CD14-positive monocyte (primary cell): ENCODE measurements around the gene HEPACAM2. TPM values are rescaled to one million over a fixed set of nuclear protein-coding genes. Genes with fewer than 3 reads are reported as not detected.

Source experiments
- DNase-seq, 3 donors: peaks; one replicate each; pipeline ENCODE4 v3.0.0-alpha.2; 2011 to 2022
- H2AFZ ChIP-seq: 2 replicates; pipeline ENCODE4 v1.6.0; 2012; ENCODE audit warnings: mild to moderate bottlenecking, low read depth, low read length, inconsistent platforms; ENCODE audit not compliant: insufficient read depth, poor library complexity, severe bottlenecking
- H3K27ac ChIP-seq, 2 donors: 1 replicate in 1 of 2; 2 replicates in 1 of 2; pipeline ENCODE4 v1.5.1; 2012 to 2013; ENCODE audit warnings: low read length in 2 of 2, control low read depth in 1 of 2, inconsistent platforms in 1 of 2, low read depth in 1 of 2, mild to moderate bottlenecking in 1 of 2
- H3K27me3 ChIP-seq, 2 donors: one replicate each; pipeline versions ENCODE4 v1.6.0 to v1.6.1; 2011 to 2013; ENCODE audit warnings: low read length in 2 of 2; ENCODE audit not compliant: control insufficient read depth in 2 of 2, insufficient read depth in 2 of 2
- H3K36me3 ChIP-seq, 2 donors: replicated peaks in 1 of 2; 1 replicate in 1 of 2; 2 replicates in 1 of 2; pipeline versions ENCODE4 v1.5.1 to v1.6.1; 2012 to 2013; ENCODE audit warnings: low read length in 2 of 2, control low read depth in 1 of 2, inconsistent platforms in 1 of 2, mild to moderate bottlenecking in 1 of 2; ENCODE audit not compliant: insufficient read depth in 2 of 2, control insufficient read depth in 1 of 2
- H3K4me1 ChIP-seq, 2 donors: 1 replicate in 1 of 2; 2 replicates in 1 of 2; pipeline versions ENCODE4 v1.5.1 to v1.6.1; 2012 to 2013; ENCODE audit warnings: low read length in 2 of 2, control low read depth in 1 of 2, inconsistent platforms in 1 of 2, mild to moderate bottlenecking in 1 of 2, moderate library complexity in 1 of 2; ENCODE audit not compliant: insufficient read depth in 2 of 2, control insufficient read depth in 1 of 2
- H3K4me2 ChIP-seq: replicated peaks from 2 replicates; pipeline ENCODE3; 2012; ENCODE audit warnings: low read length, moderate library complexity, mild to moderate bottlenecking; ENCODE audit not compliant: poor library complexity, severe bottlenecking; ENCODE audit errors: extremely low read depth
- H3K4me3 ChIP-seq, 3 experiments: fragments of 200-600 bp in 1 of 3; sonication (generic) in 1 of 3; replicated peaks in 1 of 3; 1 replicate in 2 of 3; 2 replicates in 1 of 3; pipeline ENCODE4 v1.5.1; 2011 to 2013; ENCODE audit warnings: low read length in 3 of 3, mild to moderate bottlenecking in 3 of 3, control low read depth in 2 of 3, low read depth in 2 of 3, inconsistent platforms in 1 of 3, moderate library complexity in 1 of 3
- H3K79me2 ChIP-seq: 2 replicates; pipeline ENCODE4 v1.6.0; 2012; ENCODE audit warnings: mild to moderate bottlenecking, control low read depth, inconsistent platforms, low read length, moderate library complexity; ENCODE audit not compliant: insufficient read depth
- H3K9ac ChIP-seq: 2 replicates; pipeline ENCODE4 v1.6.0; 2017; ENCODE audit warnings: low read length, mild to moderate bottlenecking; ENCODE audit not compliant: insufficient read depth, poor library complexity, severe bottlenecking
- H3K9me3 ChIP-seq, 2 donors: replicated peaks in 1 of 2; 1 replicate in 1 of 2; 2 replicates in 1 of 2; pipeline versions ENCODE4 v1.5.1 to v1.6.1; 2012 to 2013; ENCODE audit warnings: low read length in 2 of 2, control low read depth in 1 of 2; ENCODE audit not compliant: control insufficient read depth in 1 of 2, insufficient read depth in 1 of 2
- H4K20me1 ChIP-seq: 2 replicates; pipeline ENCODE4 v1.6.0; 2012; ENCODE audit warnings: mild to moderate bottlenecking, low read length, control low read depth, moderate library complexity; ENCODE audit not compliant: insufficient read depth
- H3K27ac Mint-ChIP-seq, 7 donors: one replicate each; pipeline ENCODE4 v1.8.0; 2020; ENCODE audit warnings: mild to moderate bottlenecking in 7 of 7, mixed read lengths in 7 of 7, moderate library complexity in 6 of 7, inconsistent platforms in 2 of 7
- H3K27me3 Mint-ChIP-seq, 3 donors: one replicate each; pipeline ENCODE4 v1.8.0; 2021 to 2022; ENCODE audit warnings: low read depth in 3 of 3, mild to moderate bottlenecking in 3 of 3, mixed read lengths in 3 of 3, moderate library complexity in 3 of 3, inconsistent platforms in 1 of 3
- H3K36me3 Mint-ChIP-seq, 2 donors: one replicate each; pipeline ENCODE4 v1.8.0; 2020; ENCODE audit warnings: mixed read lengths in 2 of 2, inconsistent platforms in 1 of 2, mild to moderate bottlenecking in 1 of 2
- H3K4me1 Mint-ChIP-seq: one replicate; pipeline ENCODE4 v1.8.0; 2020; ENCODE audit warnings: mild to moderate bottlenecking, mixed read lengths
- H3K4me3 Mint-ChIP-seq, 2 donors: one replicate each; pipeline ENCODE4 v1.8.0; 2020; ENCODE audit warnings: mild to moderate bottlenecking in 2 of 2, mixed read lengths in 2 of 2, moderate library complexity in 1 of 2
- H3K9me3 Mint-ChIP-seq, 7 donors: one replicate each; pipeline ENCODE4 v1.8.0; 2020 to 2022; ENCODE audit warnings: mixed read lengths in 7 of 7, mild to moderate bottlenecking in 6 of 7, moderate library complexity in 6 of 7, inconsistent platforms in 2 of 7
- CTCF ChIP-seq: fragments of 200-600 bp; IDR thresholded peaks from one replicate; pipeline ENCODE4 v1.8.0; 2022; ENCODE audit warnings: antibody characterized with exemption, mild to moderate bottlenecking
- WGBS: methylation state at CpG from one replicate; pipeline ENCODE4 v1.1.5; 2013; ENCODE audit warnings: missing lambda C conversion rate; ENCODE audit not compliant: insufficient coverage; 5-methylcytosine and 5-hydroxymethylcytosine counted together
- intact Hi-C, 2 donors: fragments of 100-400 bp; cut with micrococcal nuclease; formaldehyde crosslinking; loops; one replicate each; pipeline versions ENCODE4 v1.15.0 to v1.15.1; 2023
- polyA plus RNA-seq, 3 donors: library from polyadenylated mRNA; depleted of rRNA in 1 of 3; unstranded in 2 of 3; stranded (reverse) in 1 of 3; fragments of 300-500 nt in 2 of 3; fragments of >200 nt in 1 of 3; fragmentation: Illumina TruSeq in 2 of 3; gene quantifications; 1 replicate in 2 of 3; 2 replicates in 1 of 3; pipeline ENCODE4 v1.2.3, GENCODE V29; 2012 to 2021

HEPACAM2 gene
- polyA plus RNA-seq, 3 donors = 0.11 TPM; not detected in 2

- H3K79me2 ChIP-seq = no peaks in the 10 kb centered on the region
- no peaks in the 10 kb centered on the region for H4K20me1 ChIP-seq
- Mint-ChIP-seq H3K4me3 (no peak overlapping the region), H3K27ac (no peak overlapping the region), H3K27me3 (peaks cover 2 to 10% (median 8%) of the 10 kb centered on the region in 3 donors), H3K9me3 (peaks cover 0 to 2% (median 0%) of the 10 kb centered on the region in 7 donors), H3K36me3 (no peaks in the 10 kb centered on the region), H3K4me1 (peaks cover 9% of the 10 kb centered on the region)
- no CpG with 5 or more reads among the region's 3 CpGs for WGBS
- no peak for TF ChIP-seq CTCF
- peaks cover 0 to 5% of the 10 kb centered on the region in 2 donors for H3K27me3 ChIP-seq
- H3K36me3 ChIP-seq = no peaks in the 10 kb centered on the region
- H3K4me2 ChIP-seq = no peak overlapping the region
- no peak overlapping the region for H3K9ac ChIP-seq
- H2AFZ ChIP-seq = no peak overlapping the region
- H3K4me1 ChIP-seq = peaks cover 10% of the 10 kb centered on the region in 2 donors
- intact Hi-C loops = no loop called here
- no peak overlapping the region for H3K27ac ChIP-seq
- DNase-seq = peak in 1 of 3 donors; percentile 13
- H3K9me3 ChIP-seq = no peaks in the 10 kb centered on the region
- no peak overlapping the region for H3K4me3 ChIP-seq
These were observed 31.9 kb downstream of the HEPACAM2 start for GRCh38 chr7:93194386-93194785.

DNA sequence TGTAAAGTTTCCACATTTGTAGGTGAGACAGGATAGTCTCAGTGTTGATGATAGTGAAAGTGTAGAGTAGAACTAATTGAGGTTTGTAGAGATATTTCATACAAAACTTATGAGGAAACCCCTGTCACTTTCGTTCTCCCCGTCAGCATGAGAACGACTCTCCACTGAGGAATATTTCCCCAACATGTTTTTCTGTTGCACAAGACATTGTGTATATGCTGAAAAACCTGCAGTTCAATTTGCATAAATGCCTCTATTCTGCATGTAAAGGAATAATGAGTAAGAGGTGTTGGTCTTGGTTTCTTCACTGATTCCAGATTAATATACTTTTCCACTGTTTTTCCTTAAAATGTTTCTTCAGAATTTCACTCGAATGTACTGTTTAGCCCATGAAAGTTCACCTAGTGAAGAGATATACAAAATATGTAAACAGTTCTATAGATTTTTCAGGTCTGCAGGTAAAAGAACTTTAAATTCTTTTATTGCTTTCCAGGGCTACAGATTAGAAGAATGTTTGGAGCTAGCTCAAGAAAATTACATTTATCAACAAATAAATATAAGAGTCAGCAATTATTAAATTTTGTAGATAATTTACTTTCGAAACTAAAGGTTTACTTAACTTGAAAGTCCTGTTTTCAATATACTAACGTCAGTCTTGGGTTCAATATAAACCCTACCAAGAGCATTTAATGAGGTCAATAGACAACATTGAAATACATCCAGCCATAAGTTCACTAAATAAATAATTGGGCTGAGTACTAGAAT, 37.2 kb downstream of the HEPACAM2 start:
- Histone ChIP-seq H3K9me3 (no peaks in the 10 kb centered on the region), H3K27me3 (peaks cover 2 to 19% of the 10 kb centered on the region in 2 donors), H3K27ac (no peak overlapping the region), H3K79me2 (no peaks in the 10 kb centered on the region), H3K4me1 (no peaks in the 10 kb centered on the region), H3K4me2 (no peak overlapping the region), H3K36me3 (no peaks in the 10 kb centered on the region), H3K9ac (no peak overlapping the region), H2AFZ (no peak overlapping the region), H4K20me1 (no peaks in the 10 kb centered on the region), H3K4me3 (no peak overlapping the region)
- peaks cover 0 to 2% (median 0%) of the 10 kb centered on the region in 7 donors for H3K9me3 Mint-ChIP-seq
- no peaks in the 10 kb centered on the region for H3K36me3 Mint-ChIP-seq
- intact Hi-C loops = no loop called here
- H3K27ac Mint-ChIP-seq = no peak overlapping the region
- peak in 1 of 3 donors; percentile 19 for DNase-seq
- H3K4me3 Mint-ChIP-seq = no peak overlapping the region
- no CpG with 5 or more reads among the region's 6 CpGs for WGBS
- peaks cover 7 to 13% (median 7%) of the 10 kb centered on the region in 3 donors for H3K27me3 Mint-ChIP-seq
- no peak for TF ChIP-seq CTCF
- no peaks in the 10 kb centered on the region for H3K4me1 Mint-ChIP-seq
